HG03064 (cell line): Measurements from ENCODE around the gene SLC32A1.
A peak's percentile ranks its signal among the peaks of the same experiment; 100 is the strongest.

Experiments used
- ATAC-seq: cut with Tn5 transposase; IDR thresholded peaks from one replicate; pipeline ENCODE4 v1.9.1; 2021; ENCODE audit warnings: low read depth; ENCODE audit not compliant: unreplicated experiment

Gene SLC32A1

DNA sequence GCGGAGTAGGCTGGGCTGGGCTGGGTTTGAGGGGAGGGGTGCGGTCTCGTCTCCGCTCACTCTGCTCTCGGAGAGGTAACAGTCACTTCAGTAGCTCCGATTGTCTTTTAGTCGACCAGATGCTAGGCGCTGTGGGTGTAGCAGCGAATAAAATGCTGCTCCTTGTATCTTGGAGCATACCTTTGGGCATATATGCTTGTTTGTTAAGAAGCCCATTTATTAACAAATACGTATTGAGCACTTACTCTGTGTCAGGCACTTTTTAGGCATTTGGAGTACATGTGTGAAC is 24.5 kb downstream of the SLC32A1 start:
- ATAC-seq: peak; percentile 26

DNA sequence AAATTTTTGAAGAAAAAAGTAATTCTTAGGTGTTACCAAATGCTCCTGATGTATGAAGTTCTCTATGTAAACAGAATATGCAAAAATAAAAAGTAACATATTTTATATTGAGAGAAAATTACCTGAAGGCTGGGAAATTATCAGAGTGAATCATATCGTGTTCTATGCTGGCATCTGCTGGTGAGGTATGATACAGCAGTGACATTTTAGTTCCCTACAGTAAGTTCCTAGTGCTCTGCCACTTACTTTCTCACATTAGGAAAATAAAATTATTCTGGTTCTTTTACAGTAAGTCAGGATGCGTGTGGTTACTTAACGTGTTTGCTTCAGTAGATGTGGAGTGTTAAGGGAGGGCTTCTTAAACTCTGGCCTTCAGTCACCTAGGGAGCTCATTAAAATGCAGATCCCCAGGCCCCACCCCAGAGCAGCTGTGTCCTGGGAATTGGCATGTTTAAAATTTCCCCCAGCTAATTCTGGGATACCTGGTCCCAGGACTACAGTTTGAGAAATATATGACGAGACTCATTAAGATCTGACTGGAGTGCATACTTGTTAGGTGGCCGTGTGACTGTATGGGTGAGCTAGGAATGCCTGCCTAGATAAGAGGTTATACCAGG is 27.2 kb downstream of the SLC32A1 start:
- no peak for ATAC-seq

DNA sequence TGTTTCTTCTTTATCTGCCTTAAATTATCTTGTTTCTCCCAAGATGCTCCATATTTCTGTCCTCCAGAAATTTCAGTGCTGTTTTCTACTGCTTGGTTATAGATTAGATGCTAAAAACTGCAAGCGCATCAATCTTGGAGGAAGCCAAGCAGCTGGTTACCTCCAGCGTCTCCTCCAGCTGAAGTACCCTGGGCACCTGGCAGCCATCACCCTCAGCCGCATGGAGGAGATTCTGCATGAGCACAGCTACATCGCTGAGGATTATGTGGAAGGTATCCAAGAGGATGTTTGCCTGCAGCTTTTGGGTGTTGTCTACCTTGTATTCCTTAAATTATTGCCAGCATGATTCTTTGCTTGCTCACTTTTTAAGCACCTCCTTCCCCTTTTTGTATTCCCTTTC is 27.7 kb downstream of the SLC32A1 start:
- ATAC-seq: no peak

DNA sequence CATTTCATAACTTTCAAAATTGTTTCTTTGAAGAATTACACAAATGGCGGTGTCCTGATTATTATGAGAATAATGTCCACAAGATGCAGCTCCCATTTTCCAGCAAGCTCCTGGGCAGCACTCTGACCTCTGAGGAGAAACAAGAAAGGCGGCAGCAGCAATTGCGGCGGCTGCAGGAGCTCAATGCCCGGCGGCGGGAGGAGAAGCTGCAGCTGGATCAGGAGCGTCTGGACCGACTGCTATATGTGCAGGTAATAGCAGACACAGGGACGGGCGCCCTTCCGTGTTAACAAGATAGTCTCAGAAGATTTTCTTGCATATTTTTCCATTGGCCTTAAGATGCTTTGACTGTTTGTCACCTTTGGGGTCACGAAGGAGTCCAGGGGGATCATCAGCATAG is 30.6 kb downstream of the SLC32A1 start:
- ATAC-seq: no peak

DNA sequence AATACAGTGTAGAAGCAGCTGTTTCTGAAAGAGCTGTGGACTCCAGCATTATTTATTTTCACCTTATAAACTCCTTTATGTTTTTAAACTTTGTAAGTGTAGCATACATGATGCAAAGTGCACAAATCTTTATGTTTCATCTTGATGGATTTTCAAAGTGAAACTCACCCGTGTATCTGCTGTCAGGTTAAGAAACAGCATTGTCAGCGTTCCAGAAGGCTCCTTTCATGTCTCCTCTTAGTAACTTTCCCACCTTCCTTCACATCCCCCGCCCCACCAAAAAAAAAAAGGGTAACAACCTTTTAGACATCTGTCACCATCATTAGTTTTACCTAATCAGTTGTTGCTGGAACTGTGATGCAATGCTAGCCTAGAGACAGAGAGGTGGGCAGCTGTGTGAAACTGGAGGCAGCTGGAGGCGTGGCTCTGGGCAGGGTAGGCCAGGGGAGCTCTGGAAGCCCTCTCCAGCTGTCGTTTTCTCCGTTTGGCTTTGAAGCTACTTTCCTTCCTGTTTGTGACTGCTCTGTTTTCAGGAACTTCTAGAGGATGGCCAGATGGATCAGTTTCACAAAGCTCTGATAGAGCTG is 31.1 kb downstream of the SLC32A1 start:
- no peak for ATAC-seq

GRCh38 chr20:38757145-38757775 is 33.0 kb downstream of the SLC32A1 start:
- ATAC-seq: no peak

- ATAC-seq: no peak
Observed at GRCh38 chr20:38759106-38759505, 34.8 kb downstream of the SLC32A1 start.

DNA sequence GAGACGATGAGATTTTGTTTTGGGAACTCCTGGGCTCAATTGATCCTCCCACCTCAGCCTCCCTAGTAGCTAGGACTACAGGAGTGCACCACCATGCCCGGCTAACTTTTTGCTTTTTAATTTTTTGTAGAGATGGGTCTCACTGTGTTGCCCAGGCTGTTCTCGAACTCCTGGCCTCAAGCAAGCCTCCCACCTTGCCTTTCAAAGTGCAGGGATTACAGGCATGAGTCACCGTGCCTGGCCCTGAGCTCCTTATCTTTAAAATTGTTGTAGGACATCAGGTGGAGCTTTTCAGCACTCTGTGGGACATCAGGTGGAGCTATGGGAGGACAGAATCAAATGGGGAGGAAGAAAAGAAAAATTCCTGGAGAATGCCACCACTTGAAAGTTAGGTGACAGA is 36.7 kb downstream of the SLC32A1 start:
- no peak for ATAC-seq

- no peak for ATAC-seq
Observed at GRCh38 chr20:38762174-38762573, 37.9 kb downstream of the SLC32A1 start.

GRCh38 chr20:38763616-38764015 is 39.3 kb downstream of the SLC32A1 start:
- ATAC-seq: no peak

- no peak for ATAC-seq
Observed at GRCh38 chr20:38764567-38765318, 40.5 kb downstream of the SLC32A1 start.

GRCh38 chr20:38766071-38766470 is 41.8 kb downstream of the SLC32A1 start:
- no peak for ATAC-seq

GRCh38 chr20:38769376-38770295 is 45.4 kb downstream of the SLC32A1 start:
- ATAC-seq: no peak

DNA sequence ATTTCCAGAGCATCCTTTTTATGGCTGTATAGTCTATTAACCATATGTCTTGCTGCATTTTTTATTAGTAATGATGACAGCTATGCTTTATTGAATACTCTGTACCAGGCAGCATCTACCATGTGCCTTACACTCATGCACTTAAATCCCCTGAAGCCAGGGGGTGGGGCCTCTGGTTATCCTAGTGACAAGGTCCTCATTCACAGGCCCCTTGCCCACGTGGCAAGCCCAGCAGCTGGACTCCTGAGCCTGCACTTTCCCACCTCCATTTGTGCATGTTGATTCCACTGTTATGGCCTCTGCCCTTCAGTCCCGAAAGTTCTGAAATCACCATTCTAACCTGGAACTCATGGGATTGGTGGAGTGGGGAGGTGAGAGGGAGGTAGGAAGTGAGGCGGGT is 46.3 kb downstream of the SLC32A1 start:
- ATAC-seq: no peak

- no peak for ATAC-seq
Observed at GRCh38 chr20:38770970-38771369, 46.7 kb downstream of the SLC32A1 start.

DNA sequence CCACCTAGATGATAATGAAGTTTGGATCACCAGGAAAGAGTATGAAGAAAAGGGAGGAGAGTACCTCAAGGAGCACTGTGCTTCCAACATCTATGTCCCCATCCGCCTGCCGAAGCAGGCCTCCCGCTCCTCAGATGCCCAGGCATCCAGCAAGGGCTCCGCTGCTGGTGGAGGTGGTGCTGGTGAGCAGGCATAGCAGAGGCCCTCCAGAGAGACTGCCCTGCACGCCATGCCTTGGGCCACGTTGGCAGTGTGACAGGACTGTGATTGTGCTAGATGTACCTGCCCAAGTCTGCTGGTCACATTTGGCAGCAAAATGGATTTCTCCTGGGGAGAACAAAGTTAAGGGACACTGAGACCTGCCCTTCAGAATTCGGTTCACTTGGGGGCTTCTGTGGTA is 47.3 kb downstream of the SLC32A1 start:
- no peak for ATAC-seq

DNA sequence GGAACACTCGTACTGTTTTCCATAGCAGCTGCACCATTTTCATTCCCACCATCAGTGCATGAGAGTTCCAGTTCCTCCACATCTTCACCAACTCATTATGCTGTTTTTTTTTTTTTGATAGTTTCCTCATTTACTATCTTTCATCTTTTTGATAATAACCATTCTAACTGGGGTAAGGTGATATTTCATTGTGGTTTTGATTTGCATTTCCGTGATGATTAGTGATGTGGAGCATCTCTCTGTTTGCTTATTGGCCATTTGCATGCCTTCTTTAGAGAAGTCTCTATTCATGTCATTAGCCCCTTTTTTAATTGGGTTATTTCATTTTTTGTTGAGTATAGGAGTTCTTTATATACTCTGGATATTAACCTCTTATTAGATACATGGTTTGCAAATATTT is 49.9 kb downstream of the SLC32A1 start:
- no peak for ATAC-seq

GRCh38 chr20:38776363-38776762 is 52.1 kb downstream of the SLC32A1 start:
- ATAC-seq: no peak
